Common myeloid progenitor, CD34-positive (primary cell): ENCODE results near the gene ALPI.

ENCODE experiments used
- CTCF ChIA-PET: fragments of 350-600 bp; sonication (Branson Sonifier 250); formaldehyde crosslinking; loops from one replicate; lab custom pipeline; 2021; ENCODE audit warnings: antibody characterized with exemption; lab: Charles Lee
- POLR2A ChIA-PET: fragments of 350-600 bp; sonication (Branson Sonifier 250); formaldehyde crosslinking; loops from one replicate; lab custom pipeline; 2021; ENCODE audit warnings: antibody characterized with exemption; lab: Charles Lee
- DNase-seq, 3 donors: peaks; one replicate each; pipeline versions ENCODE4 v3.0.0 to v3.0.0-alpha.2; 2013
- H3K27ac ChIP-seq, 2 experiments: 1 replicate in 1 of 2; 2 replicates in 1 of 2; pipeline ENCODE4 v1.7.0; 2013; ENCODE audit warnings: inconsistent platforms in 2 of 2, low read length in 2 of 2, mild to moderate bottlenecking in 2 of 2, low read depth in 1 of 2, moderate library complexity in 1 of 2; ENCODE audit not compliant: severe bottlenecking in 2 of 2, insufficient read depth in 1 of 2, poor library complexity in 1 of 2
- H3K27me3 ChIP-seq, 5 experiments: replicated peaks in 2 of 5; 1 replicate in 3 of 5; 2 replicates in 2 of 5; pipeline versions ENCODE4 v1.6.1 to v1.7.0; 2013; ENCODE audit warnings: low read length in 4 of 5, mild to moderate bottlenecking in 2 of 5, moderate library complexity in 2 of 5, inconsistent platforms in 1 of 5; ENCODE audit not compliant: insufficient read depth in 5 of 5, control insufficient read depth in 4 of 5
- H3K36me3 ChIP-seq, 4 experiments: 1 replicate in 2 of 4; 2 replicates in 2 of 4; pipeline versions ENCODE4 v1.6.1 to v1.7.0; 2013; ENCODE audit warnings: low read length in 3 of 4, control low read depth in 1 of 4, mild to moderate bottlenecking in 1 of 4; ENCODE audit not compliant: control insufficient read depth in 4 of 4, insufficient read depth in 4 of 4
- H3K4me1 ChIP-seq, 4 experiments: 1 replicate in 3 of 4; 2 replicates in 1 of 4; pipeline versions ENCODE4 v1.6.1 to v1.7.1; 2013; ENCODE audit warnings: low read length in 3 of 4, mild to moderate bottlenecking in 3 of 4, control low read depth in 1 of 4, inconsistent platforms in 1 of 4, moderate library complexity in 1 of 4; ENCODE audit not compliant: control insufficient read depth in 4 of 4, insufficient read depth in 4 of 4; ENCODE audit errors: control extremely low read depth in 1 of 4
- H3K4me3 ChIP-seq, 7 experiments: 1 replicate in 4 of 7; 2 replicates in 3 of 7; pipeline versions ENCODE4 v1.5.1 to v1.7.0; 2013; ENCODE audit warnings: mild to moderate bottlenecking in 7 of 7, low read length in 6 of 7, moderate library complexity in 6 of 7, inconsistent platforms in 2 of 7, low read depth in 2 of 7, control low read depth in 1 of 7; ENCODE audit not compliant: insufficient read depth in 4 of 7, control insufficient read depth in 1 of 7; ENCODE audit errors: extremely low read depth in 1 of 7
- H3K9me3 ChIP-seq, 5 experiments: 1 replicate in 4 of 5; 2 replicates in 1 of 5; pipeline versions ENCODE4 v1.6.1 to v1.7.1; 2013; ENCODE audit warnings: low read length in 4 of 5, mild to moderate bottlenecking in 2 of 5, inconsistent platforms in 1 of 5, low read depth in 1 of 5, moderate library complexity in 1 of 5; ENCODE audit not compliant: control insufficient read depth in 4 of 5, insufficient read depth in 2 of 5; ENCODE audit errors: control extremely low read depth in 1 of 5
- WGBS: methylation state at CpG from one replicate; pipeline ENCODE4 v1.1.5; 2013; ENCODE audit not compliant: insufficient coverage; 5-methylcytosine and 5-hydroxymethylcytosine counted together

Gene ALPI

GRCh38 chr2:232501331-232501771 is 45.4 kb downstream of the ALPI start:
- Histone ChIP-seq H3K9me3 (no peaks in the 10 kb centered on the region), H3K36me3 (no peaks in the 10 kb centered on the region), H3K4me1 (peaks cover 0 to 15% (median 9%) of the 10 kb centered on the region in 4 experiments), H3K27ac (no peak overlapping the region), H3K4me3 (no peak overlapping the region), H3K27me3 (peaks cover 5 to 78% (median 22%) of the 10 kb centered on the region in 5 experiments)
- DNase-seq, result no peak
- POLR2A ChIA-PET, result no interaction called here
- WGBS, result 97% methylated on average over 6 of the region's 9 CpGs
- CTCF ChIA-PET, result interaction anchor here (0.8 to 1.1 kb wide), 2 partner anchors 11 kb away, joined by 3 to 4 read pairs; no protein-coding TSS in a partner anchor

- peaks cover 5 to 83% (median 24%) of the 10 kb centered on the region in 5 experiments for H3K27me3 ChIP-seq
- no peaks in the 10 kb centered on the region for H3K36me3 ChIP-seq
- DNase-seq, result peak in 1 of 3 donors; percentile 14
- ChIA-PET POLR2A (no interaction called here), CTCF (interaction anchor here (0.8 to 1.1 kb wide), 2 partner anchors 10 to 11 kb away, joined by 3 to 4 read pairs; no protein-coding TSS in a partner anchor)
- peaks cover 0 to 15% (median 9%) of the 10 kb centered on the region in 4 experiments for H3K4me1 ChIP-seq
- H3K4me3 ChIP-seq, result no peak overlapping the region
- no peak overlapping the region for H3K27ac ChIP-seq
- H3K9me3 ChIP-seq, result no peaks in the 10 kb centered on the region
- 74% methylated on average over 5 of the region's 10 CpGs for WGBS
These were observed 45.9 kb downstream of the ALPI start for GRCh38 chr2:232501794-232502390.

DNA sequence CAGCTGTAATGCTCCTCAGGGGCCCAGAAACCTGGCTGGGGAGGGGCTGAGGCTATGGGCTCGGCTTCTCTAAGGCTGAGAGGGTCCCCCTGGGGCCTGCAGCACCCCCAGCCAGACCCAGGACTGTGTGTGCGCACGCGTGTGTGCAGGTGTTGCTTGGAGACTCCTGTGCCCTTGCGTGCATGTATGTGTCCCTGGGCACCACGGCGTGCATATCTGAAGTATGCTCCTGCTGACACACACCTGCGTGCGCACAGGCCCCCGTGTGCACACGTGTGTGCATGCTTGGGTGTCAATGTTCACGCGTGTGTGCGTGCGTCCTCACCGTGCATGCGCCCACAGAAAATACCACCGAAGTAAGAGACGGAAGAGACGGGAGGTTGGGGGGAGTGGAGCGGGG is 46.6 kb downstream of the ALPI start:
- DNase-seq, result peak; percentile 45 to 70 (median 68)

DNA sequence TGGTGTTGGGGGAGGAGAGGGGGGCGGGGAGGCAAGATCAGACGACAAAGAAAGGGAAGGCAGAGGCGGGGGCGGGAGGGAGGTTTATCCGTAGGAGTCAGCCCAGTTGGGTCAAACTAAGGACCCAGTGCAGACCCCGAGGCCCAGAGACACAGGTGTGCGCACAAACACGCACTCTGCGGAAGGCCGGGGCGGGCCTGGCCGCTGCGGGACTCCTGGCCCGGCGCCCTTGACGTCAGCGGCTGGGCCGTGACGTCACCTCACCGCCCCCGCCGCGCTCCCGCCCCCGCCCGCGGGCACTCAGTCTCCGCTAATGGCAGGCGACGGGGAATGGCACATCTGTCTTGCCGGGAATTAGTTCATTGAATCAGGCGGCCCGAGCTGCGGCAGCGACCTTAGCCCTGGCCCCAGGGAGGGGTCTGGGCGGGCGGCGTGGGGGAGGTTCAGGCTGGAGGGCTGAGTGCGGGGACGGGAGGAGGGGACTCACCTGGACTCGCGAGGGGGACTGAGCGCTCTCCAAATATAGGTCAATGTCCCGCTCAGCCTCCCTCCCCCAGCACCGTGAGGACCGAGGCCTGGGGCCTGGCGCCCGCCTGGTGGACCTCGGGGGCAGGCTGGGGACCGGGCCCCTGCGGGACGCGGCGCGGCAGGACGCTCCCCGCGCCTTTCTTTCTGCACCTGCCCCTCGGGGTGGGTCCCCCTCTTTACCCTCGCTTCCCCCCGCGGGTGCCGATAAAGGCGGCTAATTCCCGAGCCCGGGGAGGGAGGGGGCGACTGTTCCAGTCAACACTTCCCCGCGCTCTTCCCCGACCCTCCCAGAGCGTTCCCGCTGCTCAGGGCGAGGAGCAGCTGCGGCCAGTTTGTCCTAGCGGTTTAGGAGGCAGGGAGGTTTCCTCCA is 47.2 kb downstream of the ALPI start:
- peak overlapping the region in 5 of 7 experiments; percentile 7 to 58 (median 49) for H3K4me3 ChIP-seq
- H3K27me3 ChIP-seq, result peaks cover 5 to 78% (median 24%) of the 10 kb centered on the region in 5 experiments
- 2% methylated on average over 49 of the region's 75 CpGs for whole genome bisulfite sequencing
- peaks cover 0 to 15% (median 9%) of the 10 kb centered on the region in 4 experiments for H3K4me1 ChIP-seq
- no peaks in the 10 kb centered on the region for H3K36me3 ChIP-seq
- ChIA-PET CTCF (interaction anchor here (0.9 to 1.7 kb wide), 2 partner anchors 9 to 13 kb away, joined by 3 to 5 read pairs; no protein-coding TSS in a partner anchor), POLR2A (no interaction called here)
- peak; percentile 48 to 59 (median 57) for DNase-seq
- no peaks in the 10 kb centered on the region for H3K9me3 ChIP-seq
- H3K27ac ChIP-seq, result no peak overlapping the region

More for the DNA sequence above, 46.6 kb downstream of the ALPI start:
- Histone ChIP-seq H3K27me3 (peaks cover 5 to 84% (median 24%) of the 10 kb centered on the region in 5 experiments), H3K36me3 (no peaks in the 10 kb centered on the region), H3K4me3 (peak overlapping the region in 2 of 7 experiments; percentile 28 to 34), H3K4me1 (peaks cover 0 to 15% (median 9%) of the 10 kb centered on the region in 4 experiments), H3K9me3 (no peaks in the 10 kb centered on the region), H3K27ac (no peak overlapping the region)
- CTCF ChIA-PET, result interaction anchor here (1.1 kb wide), 1 partner anchor 12 kb away, joined by 3 read pairs; no protein-coding TSS in a partner anchor
- POLR2A ChIA-PET, result no interaction called here
- 22% methylated on average over 11 of the region's 21 CpGs for WGBS

- H3K9me3 ChIP-seq, result no peaks in the 10 kb centered on the region
- CTCF ChIA-PET, result interaction anchor here (0.9 to 1.7 kb wide), 3 partner anchors 9 to 13 kb away, joined by 3 to 5 read pairs (median 3); no protein-coding TSS in a partner anchor
- H3K4me1 ChIP-seq, result peaks cover 0 to 15% (median 9%) of the 10 kb centered on the region in 4 experiments
- no peak overlapping the region for H3K27ac ChIP-seq
- POLR2A ChIA-PET, result no interaction called here
- DNase-seq, result peak in 1 of 3 donors; percentile 18
- H3K27me3 ChIP-seq, result peaks cover 5 to 75% (median 25%) of the 10 kb centered on the region in 5 experiments
- no peaks in the 10 kb centered on the region for H3K36me3 ChIP-seq
- peak overlapping the region in 3 of 7 experiments; percentile 49 to 58 (median 54) for H3K4me3 ChIP-seq
- WGBS, result 22% methylated on average over 9 of the region's 16 CpGs
These were observed 47.9 kb downstream of the ALPI start for GRCh38 chr2:232503809-232504323.

GRCh38 chr2:232504438-232504837 is 48.5 kb downstream of the ALPI start:
- Histone ChIP-seq H3K4me3 (no peak overlapping the region), H3K36me3 (no peaks in the 10 kb centered on the region), H3K9me3 (no peaks in the 10 kb centered on the region), H3K27me3 (peaks cover 5 to 75% (median 24%) of the 10 kb centered on the region in 5 experiments), H3K27ac (no peak overlapping the region), H3K4me1 (peaks cover 0 to 15% (median 9%) of the 10 kb centered on the region in 4 experiments)
- ChIA-PET CTCF (interaction anchor here (1.0 to 1.7 kb wide), 3 partner anchors 11 to 14 kb away, joined by 3 to 5 read pairs (median 3); no protein-coding TSS in a partner anchor), POLR2A (no interaction called here)
- WGBS, result no CpG with 5 or more reads among the region's 2 CpGs
- peak in 1 of 3 donors; percentile 19 for DNase-seq
